Measurements from ENCODE around the gene MRPL18. TPM values are rescaled to one million over a fixed set of nuclear protein-coding genes. Genes with fewer than 3 reads are reported as not detected.

Gene MRPL18
- polyA plus RNA-seq, 1 donor from 2014 or later: 105 TPM

DNA sequence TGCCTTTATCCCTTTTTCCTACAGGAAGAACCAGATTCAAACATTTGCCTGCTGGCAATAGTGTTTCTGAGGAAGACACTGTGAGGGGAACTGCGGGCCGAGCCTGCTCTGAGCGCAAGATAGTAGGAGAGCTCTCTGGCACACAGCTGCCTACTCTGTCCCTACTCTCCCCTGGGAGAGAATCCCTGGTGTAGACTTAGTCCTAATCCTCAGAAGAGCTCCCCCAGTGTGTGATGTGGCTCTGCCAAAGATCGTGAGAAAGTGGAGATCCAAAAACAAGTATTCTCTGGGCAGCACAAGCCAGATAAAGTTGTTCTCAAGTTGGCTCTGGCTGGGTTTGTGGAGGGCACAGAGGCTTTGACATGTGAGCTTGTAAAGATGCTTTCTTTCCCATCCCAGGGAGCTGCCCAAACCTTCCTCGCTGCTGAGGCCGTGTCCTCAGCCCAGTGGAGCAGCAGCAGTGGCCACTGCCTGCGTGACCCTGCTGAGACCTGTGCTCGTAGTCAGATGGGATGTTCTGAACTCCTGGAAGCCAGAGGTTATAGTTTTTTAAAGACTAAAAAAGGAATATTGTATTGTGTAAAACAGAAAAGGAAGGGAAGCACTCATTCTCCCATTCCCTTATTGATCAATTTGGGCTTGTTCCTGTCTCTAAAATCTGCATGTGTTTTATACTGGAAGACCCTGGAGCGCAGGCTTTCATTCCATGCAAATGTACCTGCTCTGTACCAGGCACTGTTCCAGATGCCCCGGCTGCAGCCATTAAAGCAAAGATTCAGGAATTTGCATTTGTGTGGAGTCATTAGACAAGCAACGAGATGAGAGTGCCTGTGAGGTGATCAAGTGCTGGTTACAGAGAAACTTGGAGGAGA, 40.5 kb downstream of the MRPL18 start:
- Histone ChIP-seq H2AFZ (ENCODE audit: low read depth, low read length) (no peak overlapping the region), H3K27me3 (ENCODE audit: insufficient read depth, low read depth, low read length) (no peaks in the 10 kb centered on the region), H3K36me3 (ENCODE audit: insufficient read depth, low read length) (no peaks in the 10 kb centered on the region), H4K20me1 (ENCODE audit: insufficient read depth) (no peaks in the 10 kb centered on the region), H3K9me2 (ENCODE audit: insufficient read depth, low read length) (no peaks in the 10 kb centered on the region), H3K4me2 (ENCODE audit: low read length) (no peak overlapping the region), H3K79me2 (replicated peaks; ENCODE audit: insufficient read depth, low read length) (no peaks in the 10 kb centered on the region), H3F3A (ENCODE audit: insufficient read depth, low read length, poor library complexity, severe bottlenecking) (no peaks in the 10 kb centered on the region), H3K4me3 (ENCODE audit: low read length) (no peak overlapping the region), H3K9me3 (ENCODE audit: low read length) (no peaks in the 10 kb centered on the region), H3K27ac (ENCODE audit: low read length) (no peak overlapping the region), H3K9ac (ENCODE audit: low read length) (no peak overlapping the region)
- no peak for TF ChIP-seq REST (IDR thresholded peaks at IDR 0.05; ENCODE audit: borderline replicate concordance)

DNA sequence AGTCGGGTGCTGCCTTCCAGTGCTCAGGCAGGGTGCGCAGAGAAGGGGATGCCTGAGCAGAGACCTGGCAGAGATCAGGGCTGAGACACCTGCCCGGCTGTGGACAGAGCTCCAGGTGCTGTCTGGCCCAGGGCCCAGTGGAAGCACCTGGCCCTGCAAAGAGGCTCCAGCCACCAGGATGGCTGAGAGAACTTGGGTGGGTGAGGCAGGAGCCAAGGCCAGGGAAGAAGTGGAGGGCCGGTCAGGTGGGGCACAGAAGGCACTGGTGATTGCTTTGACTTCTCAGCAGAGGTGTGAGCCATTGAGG, 41.1 kb downstream of the MRPL18 start:
- Histone ChIP-seq H3K4me3 (ENCODE audit: low read length) (no peak overlapping the region), H3K4me2 (ENCODE audit: low read length) (no peak overlapping the region), H2AFZ (ENCODE audit: low read depth, low read length) (no peak overlapping the region), H3K79me2 (replicated peaks; ENCODE audit: insufficient read depth, low read length) (no peaks in the 10 kb centered on the region), H3F3A (ENCODE audit: insufficient read depth, low read length, poor library complexity, severe bottlenecking) (no peaks in the 10 kb centered on the region), H3K9me2 (ENCODE audit: insufficient read depth, low read length) (no peaks in the 10 kb centered on the region), H3K36me3 (ENCODE audit: insufficient read depth, low read length) (no peaks in the 10 kb centered on the region), H3K27ac (ENCODE audit: low read length) (no peak overlapping the region), H3K9ac (ENCODE audit: low read length) (no peak overlapping the region), H4K20me1 (ENCODE audit: insufficient read depth) (no peaks in the 10 kb centered on the region), H3K27me3 (ENCODE audit: insufficient read depth, low read depth, low read length) (no peaks in the 10 kb centered on the region), H3K9me3 (ENCODE audit: low read length) (no peaks in the 10 kb centered on the region)
- TF ChIP-seq POLR2AphosphoS5 (IDR thresholded peaks at IDR 0.05) (no peak), CTCF (IDR thresholded peaks at IDR 0.05; ENCODE audit: poor library complexity, severe bottlenecking) (no peak), EP300 (conservative IDR thresholded peaks at IDR 0.05; ENCODE audit: poor library complexity, severe bottlenecking) (no peak), MXI1 (conservative IDR thresholded peaks at IDR 0.05; ENCODE audit: poor library complexity, severe bottlenecking) (no peak), TAF1 (IDR thresholded peaks at IDR 0.05; ENCODE audit: low read depth) (no peak), RAD21 (conservative IDR thresholded peaks at IDR 0.05) (no peak), REST (IDR thresholded peaks at IDR 0.05; ENCODE audit: borderline replicate concordance) (no peak), SMC3 (conservative IDR thresholded peaks at IDR 0.05; ENCODE audit: poor library complexity) (no peak), EZH2 (IDR thresholded peaks at IDR 0.05; ENCODE audit: borderline replicate concordance, insufficient read depth, low read length, poor library complexity, severe bottlenecking) (no peak)
